Stimulated activated CD8-positive, alpha-beta memory T cell treated with anti-CD3 and anti-CD28 coated beads, Interleukin-12 subunit alpha, Interleukin-12 subunit beta, amount 100 ng/mL, for 4 hours (primary cell): Measurements from ENCODE around the gene CDK5R1.
A peak's percentile ranks its signal among the peaks of the same experiment; 100 is the strongest.
"Not testable (repeated sequence)": the region's sequence is repeated elsewhere in the genome, so short reads cannot be mapped to it uniquely, and the experiment has no call there.

Source experiments
- DNase-seq: peaks from one replicate; pipeline ENCODE4 v3.0.0-alpha.2; 2020; ENCODE audit warnings: low read depth

Gene CDK5R1

GRCh38 chr17:32486701-32487472 is at the start of gene CDK5R1:
TSS of gene CDK5R1 (plus strand) at chr17:32486993. CDS start at chr17:32487621, 628 bp downstream.
- peak; percentile 50 for DNase-seq

DNA sequence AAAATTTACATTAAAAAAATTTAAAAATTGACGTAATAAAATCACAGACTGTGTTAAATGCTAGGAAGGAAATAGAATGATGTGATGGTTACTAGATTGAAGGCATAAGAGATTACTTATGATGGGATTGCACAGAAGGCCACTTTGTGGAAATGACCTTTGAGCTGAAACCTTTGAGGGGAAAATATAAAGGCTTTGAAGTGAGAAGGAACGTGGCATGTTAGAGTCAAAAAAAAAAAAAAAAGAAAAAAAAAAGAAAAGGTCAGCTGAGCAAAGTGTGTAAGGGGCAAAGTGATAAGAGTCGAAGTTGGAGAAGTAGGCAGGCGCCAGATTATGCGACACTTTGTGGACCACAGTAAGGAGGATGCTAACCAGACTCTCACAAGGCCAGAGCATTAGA is 46.1 kb upstream of the CDK5R1 start:
- DNase-seq = no peak

- no peak for DNase-seq
Measured at GRCh38 chr17:32441886-32442285, 44.9 kb upstream of the CDK5R1 start.

GRCh38 chr17:32443827-32444300 is 42.9 kb upstream of the CDK5R1 start:
- DNase-seq = no peak

- peak; percentile 99 for DNase-seq
Measured at GRCh38 chr17:32444301-32445073, 42.3 kb upstream of the CDK5R1 start, which contains the start of gene PSMD11. TSS of gene PSMD11 (plus strand) at chr17:32444510. CDS start at chr17:32444524, 14 bp downstream.

GRCh38 chr17:32445074-32445415 is 41.7 kb upstream of the CDK5R1 start:
- peak; percentile 12 for DNase-seq

- no peak for DNase-seq
Measured at GRCh38 chr17:32445497-32445896, 41.3 kb upstream of the CDK5R1 start.

DNA sequence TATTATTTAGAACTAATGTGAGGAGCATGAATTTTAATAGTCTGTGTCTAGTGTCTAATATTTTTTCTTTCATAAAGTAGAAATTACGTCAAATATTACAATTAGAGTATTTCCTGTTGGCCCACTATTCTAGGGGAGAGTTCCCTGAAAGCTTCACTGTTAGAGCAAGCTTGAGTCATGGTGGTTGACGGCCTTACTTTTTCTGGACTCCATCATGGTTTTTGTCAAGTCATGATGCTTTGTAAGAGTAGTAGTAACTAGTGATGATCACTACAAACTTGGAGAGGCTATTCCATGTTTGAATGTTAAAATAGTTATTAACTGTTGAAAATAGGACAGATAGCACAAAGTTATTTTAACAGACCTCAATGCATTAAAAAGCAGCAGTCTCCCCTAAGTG is 40.8 kb upstream of the CDK5R1 start:
- no peak for DNase-seq

GRCh38 chr17:32446949-32447348 is 39.8 kb upstream of the CDK5R1 start:
- DNase-seq = no peak

GRCh38 chr17:32449963-32450362 is 36.8 kb upstream of the CDK5R1 start:
- DNase-seq = no peak

- not testable (repeated sequence) for DNase-seq
Measured at GRCh38 chr17:32450379-32450778, 36.4 kb upstream of the CDK5R1 start.

GRCh38 chr17:32451879-32452278 is 34.9 kb upstream of the CDK5R1 start:
- DNase-seq = no peak

DNA sequence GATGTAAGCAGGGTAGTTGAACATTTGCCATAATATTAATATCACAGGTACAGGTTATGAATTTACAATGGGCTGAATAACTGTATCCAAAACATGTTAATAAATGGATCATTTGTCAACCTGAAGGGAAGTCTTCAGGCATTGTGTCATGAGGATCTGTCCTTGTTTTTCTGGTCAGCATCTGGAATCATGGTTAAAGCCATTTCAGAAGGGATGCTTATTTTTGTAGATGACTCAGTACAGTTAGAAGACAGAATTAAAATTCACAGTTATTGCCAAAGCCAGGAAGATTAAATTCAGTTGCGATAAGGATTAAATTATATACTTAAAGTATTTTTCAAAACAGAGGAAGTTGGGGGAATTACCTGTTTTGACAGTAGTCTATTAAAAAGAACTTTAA is 34.5 kb upstream of the CDK5R1 start:
- DNase-seq = no peak

DNA sequence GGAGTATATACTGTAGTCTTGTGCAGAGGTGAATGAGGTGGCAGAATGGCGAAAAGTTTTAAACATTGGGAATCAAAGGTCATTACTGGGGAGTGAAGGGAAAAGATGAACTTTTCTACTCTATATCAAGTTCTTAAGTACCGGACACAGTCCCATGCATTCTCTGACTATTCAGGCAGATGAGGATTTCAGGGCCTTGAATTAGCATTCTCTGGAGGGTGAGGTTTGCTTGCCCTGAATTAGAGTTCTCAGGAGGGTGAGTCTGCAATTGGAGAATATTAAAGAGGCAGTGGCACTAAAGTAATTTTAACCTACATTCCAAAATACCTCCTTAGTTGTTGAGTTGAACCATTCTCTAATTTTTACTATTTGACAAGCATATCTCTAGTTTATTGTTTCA is 33.4 kb upstream of the CDK5R1 start:
- no peak for DNase-seq

- no peak for DNase-seq
Measured at GRCh38 chr17:32458371-32458770, 28.4 kb upstream of the CDK5R1 start.

GRCh38 chr17:32460054-32460453 is 26.7 kb upstream of the CDK5R1 start:
- no peak for DNase-seq

GRCh38 chr17:32461498-32461852 is 25.3 kb upstream of the CDK5R1 start:
- no peak for DNase-seq

GRCh38 chr17:32461853-32462617 is 24.8 kb upstream of the CDK5R1 start:
- DNase-seq = no peak

- DNase-seq = no peak
Measured at GRCh38 chr17:32463304-32463703, 23.5 kb upstream of the CDK5R1 start.

DNA sequence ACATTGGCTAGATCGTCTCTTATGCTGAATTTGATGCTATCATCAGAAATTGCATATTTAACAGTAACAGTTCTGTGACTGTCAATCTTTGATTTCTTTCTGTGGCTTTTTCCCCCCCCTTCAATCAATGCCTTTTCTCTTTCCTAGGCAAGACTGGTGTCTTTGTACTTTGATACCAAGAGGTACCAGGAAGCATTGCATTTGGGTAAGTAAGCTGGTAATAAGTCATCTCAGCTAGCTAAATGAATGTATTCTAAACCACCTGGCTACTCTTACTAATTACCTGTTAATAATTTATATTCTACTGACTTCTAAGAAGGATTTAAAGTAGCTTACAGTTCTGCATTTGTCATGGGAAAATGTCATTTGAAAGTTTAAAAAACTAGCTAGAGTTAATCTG is 22.4 kb upstream of the CDK5R1 start:
- DNase-seq = no peak

GRCh38 chr17:32467949-32468348 is 18.8 kb upstream of the CDK5R1 start:
- DNase-seq = no peak

DNA sequence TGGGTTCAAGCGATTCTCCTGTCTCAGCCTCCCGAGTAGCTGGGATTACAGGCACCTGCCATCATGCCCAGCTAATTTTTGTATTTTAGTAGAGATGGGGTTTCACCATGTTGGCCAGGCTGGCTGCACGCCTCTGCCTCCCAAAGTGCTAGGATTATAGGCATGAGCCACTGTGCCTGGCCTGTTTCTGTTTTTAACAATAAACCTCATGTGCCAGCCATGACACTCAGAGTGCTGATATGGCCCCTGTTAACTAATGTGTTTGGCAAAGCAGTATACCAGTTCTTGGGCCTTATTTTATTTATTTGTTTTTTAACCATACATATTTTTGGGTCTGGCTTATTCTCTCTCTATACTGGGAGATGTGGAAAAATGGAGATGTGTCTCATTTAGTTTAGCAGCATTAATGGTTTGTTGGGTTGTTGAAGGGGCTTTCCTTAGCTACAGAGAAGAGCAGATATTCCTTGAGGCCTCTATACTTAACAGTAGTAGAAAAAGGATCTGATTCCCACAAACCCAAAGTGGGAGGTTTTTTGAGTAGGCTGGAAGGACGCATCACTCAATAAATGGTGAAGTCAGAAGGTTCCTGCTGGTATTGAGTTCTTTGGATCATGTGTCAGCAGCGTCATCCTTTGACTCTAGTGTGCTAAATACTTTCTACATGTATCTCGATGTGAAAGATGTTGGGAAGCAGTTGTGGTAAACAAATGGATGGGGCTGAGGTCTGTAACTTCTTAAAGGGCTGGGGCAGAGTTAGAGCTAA is 16.2 kb upstream of the CDK5R1 start:
- DNase-seq = no peak
